Measurements from ENCODE around the gene B4GALT5.

B4GALT5 gene

GRCh38 chr20:49704932-49705336, 8.7 kb downstream of the B4GALT5 start:
- no peak for DNase-seq (ENCODE audit: extremely low spot score, insufficient read length, low read depth)
- no peak for FAIRE-seq

GRCh38 chr20:49701916-49702315, 11.8 kb downstream of the B4GALT5 start:
- no peak for FAIRE-seq
- DNase-seq (ENCODE audit: extremely low spot score, insufficient read length, low read depth) = no peak

GRCh38 chr20:49701241-49701790, 12.4 kb downstream of the B4GALT5 start:
- DNase-seq (ENCODE audit: extremely low spot score, insufficient read length, low read depth) = no peak
- FAIRE-seq = no peak

- FAIRE-seq (no peak), DNase-seq (ENCODE audit: extremely low spot score, insufficient read length, low read depth) (no peak)
These were observed 13.1 kb downstream of the B4GALT5 start for GRCh38 chr20:49700411-49701185.

- DNase-seq (ENCODE audit: extremely low spot score, insufficient read length, low read depth) (no peak), FAIRE-seq (peak; percentile 50)
These were observed 14.3 kb downstream of the B4GALT5 start for GRCh38 chr20:49699200-49699992.

GRCh38 chr20:49698477-49698876, 15.2 kb downstream of the B4GALT5 start:
- no peak for FAIRE-seq

GRCh38 chr20:49697071-49697470, 16.6 kb downstream of the B4GALT5 start:
- DNase-seq (ENCODE audit: extremely low spot score, insufficient read length, low read depth) (no peak), FAIRE-seq (no peak)

More at GRCh38 chr20:49698477-49698876, 15.2 kb downstream of the B4GALT5 start:
- no peak for DNase-seq (ENCODE audit: extremely low spot score, insufficient read length, low read depth)

- no peak for DNase-seq (ENCODE audit: extremely low spot score, insufficient read length, low read depth)
These were observed 17.1 kb downstream of the B4GALT5 start for GRCh38 chr20:49696594-49696993.

GRCh38 chr20:49695830-49696229, 17.8 kb downstream of the B4GALT5 start:
- DNase-seq (ENCODE audit: extremely low spot score, insufficient read length, low read depth) (no peak), FAIRE-seq (no peak)

More at GRCh38 chr20:49696594-49696993, 17.1 kb downstream of the B4GALT5 start:
- FAIRE-seq = no peak

GRCh38 chr20:49694450-49695071, 19.1 kb downstream of the B4GALT5 start:
- DNase-seq (ENCODE audit: extremely low spot score, insufficient read length, low read depth) (no peak), FAIRE-seq (no peak)

- FAIRE-seq = no peak
These were observed 20.1 kb downstream of the B4GALT5 start for GRCh38 chr20:49693435-49694171.

GRCh38 chr20:49692941-49693340, 20.7 kb downstream of the B4GALT5 start:
- DNase-seq (ENCODE audit: extremely low spot score, insufficient read length, low read depth) = no peak
- FAIRE-seq = no peak

More at GRCh38 chr20:49693435-49694171, 20.1 kb downstream of the B4GALT5 start:
- DNase-seq (ENCODE audit: extremely low spot score, insufficient read length, low read depth) = no peak

GRCh38 chr20:49691818-49692568, 21.7 kb downstream of the B4GALT5 start:
- FAIRE-seq = no peak
- DNase-seq (ENCODE audit: extremely low spot score, insufficient read length, low read depth) = no peak

GRCh38 chr20:49690899-49691620, 22.6 kb downstream of the B4GALT5 start:
- FAIRE-seq = no peak
- DNase-seq (ENCODE audit: extremely low spot score, insufficient read length, low read depth) = no peak

- DNase-seq (ENCODE audit: extremely low spot score, insufficient read length, low read depth) (no peak), FAIRE-seq (no peak)
These were observed 25.8 kb downstream of the B4GALT5 start for GRCh38 chr20:49687595-49688567.

- FAIRE-seq (no peak), DNase-seq (ENCODE audit: extremely low spot score, insufficient read length, low read depth) (no peak)
These were observed 27.9 kb downstream of the B4GALT5 start for GRCh38 chr20:49685809-49686208.

GRCh38 chr20:49685161-49685601, 28.5 kb downstream of the B4GALT5 start:
- FAIRE-seq = no peak
- no peak for DNase-seq (ENCODE audit: extremely low spot score, insufficient read length, low read depth)
